ENCODE data around the gene PLET1.

- TF ChIP-seq CTCF (IDR thresholded peaks at IDR 0.05; ENCODE audit: borderline replicate concordance, extremely low read depth, low read length, poor library complexity, severe bottlenecking) (no peak), EZH2 (IDR thresholded peaks at IDR 0.05; ENCODE audit: borderline replicate concordance, low read depth, low read length, severe bottlenecking) (no peak)
Measured at GRCh38 chr11:112300094-112300786, 39.6 kb upstream of the PLET1 start.

All from DND-41 (cell line).